Measurements from ENCODE around the gene CASZ1. TPM values are rescaled to one million over a fixed set of nuclear protein-coding genes. Genes with fewer than 3 reads are reported as not detected.

CASZ1 gene
- polyA plus RNA-seq, 1 donor: 16.2 TPM

- no CpG with 5 or more reads among the region's 36 CpGs for WGBS (ENCODE audit: insufficient coverage, low lambda C conversion rate)
Observed at GRCh38 chr1:10629816-10630571, 166.5 kb downstream of the CASZ1 start.

GRCh38 chr1:10629091-10629815, 167.2 kb downstream of the CASZ1 start:
- no peak for DNase-seq
- Histone ChIP-seq H3K36me3 (ENCODE audit: control insufficient read depth, insufficient read depth, low read length) (peaks cover 63% of the 10 kb centered on the region), H3K4me1 (ENCODE audit: control insufficient read depth, insufficient read depth, low read length) (no peaks in the 10 kb centered on the region), H3K4me3 (ENCODE audit: low read length) (no peak overlapping the region), H3K9me3 (ENCODE audit: control insufficient read depth, low read depth, low read length) (no peaks in the 10 kb centered on the region), H3K27ac (ENCODE audit: low read length) (no peak overlapping the region), H3K27me3 (ENCODE audit: control insufficient read depth, insufficient read depth, low read length) (no peaks in the 10 kb centered on the region)
- 100% methylated on average over 2 of the region's 25 CpGs for WGBS (ENCODE audit: insufficient coverage, low lambda C conversion rate)

More at GRCh38 chr1:10629816-10630571, 166.5 kb downstream of the CASZ1 start:
- Histone ChIP-seq H3K27ac (ENCODE audit: low read length) (no peak overlapping the region), H3K9me3 (ENCODE audit: control insufficient read depth, low read depth, low read length) (no peaks in the 10 kb centered on the region), H3K36me3 (ENCODE audit: control insufficient read depth, insufficient read depth, low read length) (peaks cover 55% of the 10 kb centered on the region), H3K4me1 (ENCODE audit: control insufficient read depth, insufficient read depth, low read length) (no peaks in the 10 kb centered on the region), H3K4me3 (ENCODE audit: low read length) (no peak overlapping the region), H3K27me3 (ENCODE audit: control insufficient read depth, insufficient read depth, low read length) (no peaks in the 10 kb centered on the region)
- no peak for DNase-seq

- DNase-seq: no peak
Observed at GRCh38 chr1:10628685-10629084, 167.8 kb downstream of the CASZ1 start.

GRCh38 chr1:10626791-10627410, 169.5 kb downstream of the CASZ1 start:
- H3K4me3 ChIP-seq (ENCODE audit: low read length): no peak overlapping the region
- H3K27ac ChIP-seq (ENCODE audit: low read length): no peak overlapping the region
- no peaks in the 10 kb centered on the region for H3K4me1 ChIP-seq (ENCODE audit: control insufficient read depth, insufficient read depth, low read length)
- WGBS (ENCODE audit: insufficient coverage, low lambda C conversion rate): no CpG with 5 or more reads among the region's 22 CpGs
- no peaks in the 10 kb centered on the region for H3K27me3 ChIP-seq (ENCODE audit: control insufficient read depth, insufficient read depth, low read length)
- peaks cover 77% of the 10 kb centered on the region for H3K36me3 ChIP-seq (ENCODE audit: control insufficient read depth, insufficient read depth, low read length)
- H3K9me3 ChIP-seq (ENCODE audit: control insufficient read depth, low read depth, low read length): no peaks in the 10 kb centered on the region
- no peak for DNase-seq

More at GRCh38 chr1:10628685-10629084, 167.8 kb downstream of the CASZ1 start:
- no peak overlapping the region for H3K27ac ChIP-seq (ENCODE audit: low read length)
- no peaks in the 10 kb centered on the region for H3K4me1 ChIP-seq (ENCODE audit: control insufficient read depth, insufficient read depth, low read length)
- no peaks in the 10 kb centered on the region for H3K27me3 ChIP-seq (ENCODE audit: control insufficient read depth, insufficient read depth, low read length)
- peaks cover 68% of the 10 kb centered on the region for H3K36me3 ChIP-seq (ENCODE audit: control insufficient read depth, insufficient read depth, low read length)
- no CpG with 5 or more reads among the region's 7 CpGs for WGBS (ENCODE audit: insufficient coverage, low lambda C conversion rate)
- H3K4me3 ChIP-seq (ENCODE audit: low read length): no peak overlapping the region
- H3K9me3 ChIP-seq (ENCODE audit: control insufficient read depth, low read depth, low read length): no peaks in the 10 kb centered on the region

GRCh38 chr1:10626131-10626731, 170.2 kb downstream of the CASZ1 start:
- Histone ChIP-seq H3K36me3 (ENCODE audit: control insufficient read depth, insufficient read depth, low read length) (peaks cover 73% of the 10 kb centered on the region), H3K4me1 (ENCODE audit: control insufficient read depth, insufficient read depth, low read length) (no peaks in the 10 kb centered on the region), H3K27ac (ENCODE audit: low read length) (no peak overlapping the region), H3K9me3 (ENCODE audit: control insufficient read depth, low read depth, low read length) (no peaks in the 10 kb centered on the region), H3K4me3 (ENCODE audit: low read length) (no peak overlapping the region), H3K27me3 (ENCODE audit: control insufficient read depth, insufficient read depth, low read length) (no peaks in the 10 kb centered on the region)
- DNase-seq: no peak
- WGBS (ENCODE audit: insufficient coverage, low lambda C conversion rate): no CpG with 5 or more reads among the region's 13 CpGs

GRCh38 chr1:10625554-10625953, 170.9 kb downstream of the CASZ1 start:
- Histone ChIP-seq H3K9me3 (ENCODE audit: control insufficient read depth, low read depth, low read length) (no peaks in the 10 kb centered on the region), H3K4me3 (ENCODE audit: low read length) (no peak overlapping the region), H3K27me3 (ENCODE audit: control insufficient read depth, insufficient read depth, low read length) (no peaks in the 10 kb centered on the region), H3K4me1 (ENCODE audit: control insufficient read depth, insufficient read depth, low read length) (no peaks in the 10 kb centered on the region), H3K36me3 (ENCODE audit: control insufficient read depth, insufficient read depth, low read length) (peaks cover 67% of the 10 kb centered on the region), H3K27ac (ENCODE audit: low read length) (no peak overlapping the region)
- DNase-seq: no peak
- no CpG with 5 or more reads among the region's 10 CpGs for WGBS (ENCODE audit: insufficient coverage, low lambda C conversion rate)

GRCh38 chr1:10625076-10625475, 171.4 kb downstream of the CASZ1 start:
- no peaks in the 10 kb centered on the region for H3K27me3 ChIP-seq (ENCODE audit: control insufficient read depth, insufficient read depth, low read length)
- H3K27ac ChIP-seq (ENCODE audit: low read length): no peak overlapping the region
- no peaks in the 10 kb centered on the region for H3K9me3 ChIP-seq (ENCODE audit: control insufficient read depth, low read depth, low read length)
- H3K4me3 ChIP-seq (ENCODE audit: low read length): no peak overlapping the region
- DNase-seq: no peak
- H3K4me1 ChIP-seq (ENCODE audit: control insufficient read depth, insufficient read depth, low read length): no peaks in the 10 kb centered on the region
- peaks cover 65% of the 10 kb centered on the region for H3K36me3 ChIP-seq (ENCODE audit: control insufficient read depth, insufficient read depth, low read length)
- no CpG with 5 or more reads among the region's 9 CpGs for WGBS (ENCODE audit: insufficient coverage, low lambda C conversion rate)

GRCh38 chr1:10624256-10625050, 172.0 kb downstream of the CASZ1 start:
- DNase-seq: no peak
- no peak overlapping the region for H3K4me3 ChIP-seq (ENCODE audit: low read length)
- no peaks in the 10 kb centered on the region for H3K9me3 ChIP-seq (ENCODE audit: control insufficient read depth, low read depth, low read length)
- peaks cover 60% of the 10 kb centered on the region for H3K36me3 ChIP-seq (ENCODE audit: control insufficient read depth, insufficient read depth, low read length)
- no peaks in the 10 kb centered on the region for H3K4me1 ChIP-seq (ENCODE audit: control insufficient read depth, insufficient read depth, low read length)
- no peak overlapping the region for H3K27ac ChIP-seq (ENCODE audit: low read length)
- WGBS (ENCODE audit: insufficient coverage, low lambda C conversion rate): 20% methylated on average over 1 of the region's 26 CpGs
- H3K27me3 ChIP-seq (ENCODE audit: control insufficient read depth, insufficient read depth, low read length): no peaks in the 10 kb centered on the region

GRCh38 chr1:10623686-10624145, 172.7 kb downstream of the CASZ1 start:
- 60% methylated on average over 1 of the region's 12 CpGs for WGBS (ENCODE audit: insufficient coverage, low lambda C conversion rate)
- Histone ChIP-seq H3K27me3 (ENCODE audit: control insufficient read depth, insufficient read depth, low read length) (no peaks in the 10 kb centered on the region), H3K27ac (ENCODE audit: low read length) (no peak overlapping the region), H3K9me3 (ENCODE audit: control insufficient read depth, low read depth, low read length) (no peaks in the 10 kb centered on the region), H3K4me1 (ENCODE audit: control insufficient read depth, insufficient read depth, low read length) (no peaks in the 10 kb centered on the region), H3K4me3 (ENCODE audit: low read length) (no peak overlapping the region), H3K36me3 (ENCODE audit: control insufficient read depth, insufficient read depth, low read length) (peaks cover 56% of the 10 kb centered on the region)
- no peak for DNase-seq

Data from large intestine (tissue), 3 donors.